SKM-1 treated with dmso at 0.1 percent for 144 hours (cell line): Measurements from ENCODE around the gene PPP2R5B.
"Not testable (repeated sequence)": the region's sequence is repeated elsewhere in the genome, so short reads cannot be mapped to it uniquely, and the experiment has no call there.

Experiments used
- DNase-seq: peaks from one replicate; lab custom pipeline; 2025; ENCODE audit not compliant: unreplicated experiment; lab: John Stamatoyannopoulos, UW

The PPP2R5B gene

DNA sequence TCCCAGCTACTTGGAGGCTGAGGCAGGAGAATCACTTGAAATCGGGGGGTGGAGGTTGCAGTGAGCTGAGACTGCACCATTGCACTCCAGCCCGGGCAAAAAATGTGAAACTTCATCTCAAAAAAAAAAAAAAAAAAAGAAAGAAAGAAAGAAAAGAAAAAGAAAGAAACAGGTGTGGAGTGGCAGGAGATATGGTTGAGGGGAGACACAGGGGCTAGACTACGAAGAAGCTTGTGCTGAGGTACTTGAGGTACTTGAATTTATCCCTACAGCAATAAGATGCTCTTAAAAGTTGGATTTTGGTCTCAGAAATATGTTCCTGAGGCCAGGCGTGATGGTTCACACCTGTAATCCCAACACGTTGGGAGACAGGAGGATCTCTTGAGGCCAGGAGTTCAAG, 49.6 kb downstream of the PPP2R5B start:
- no peak for DNase-seq

DNA sequence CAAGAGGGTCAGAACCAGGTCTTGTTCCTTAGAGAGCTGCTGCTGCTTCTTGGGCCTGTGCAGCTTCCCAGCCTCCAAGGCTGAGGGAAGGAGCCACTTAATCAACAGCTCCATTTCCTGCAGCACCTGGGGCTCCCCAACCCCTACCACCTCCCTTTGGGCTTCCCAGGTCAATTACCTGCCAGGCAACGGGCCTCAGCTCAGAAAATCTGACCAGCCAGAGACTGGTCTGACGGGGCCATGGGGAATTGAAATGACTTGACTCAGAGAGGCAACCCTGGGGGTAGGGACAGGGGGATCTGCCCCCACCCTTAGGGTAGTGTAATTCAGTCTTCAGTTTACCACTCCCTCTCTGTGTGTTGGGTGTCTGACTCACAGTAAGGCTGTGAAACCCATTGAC, 52.2 kb downstream of the PPP2R5B start:
- DNase-seq, result no peak

DNA sequence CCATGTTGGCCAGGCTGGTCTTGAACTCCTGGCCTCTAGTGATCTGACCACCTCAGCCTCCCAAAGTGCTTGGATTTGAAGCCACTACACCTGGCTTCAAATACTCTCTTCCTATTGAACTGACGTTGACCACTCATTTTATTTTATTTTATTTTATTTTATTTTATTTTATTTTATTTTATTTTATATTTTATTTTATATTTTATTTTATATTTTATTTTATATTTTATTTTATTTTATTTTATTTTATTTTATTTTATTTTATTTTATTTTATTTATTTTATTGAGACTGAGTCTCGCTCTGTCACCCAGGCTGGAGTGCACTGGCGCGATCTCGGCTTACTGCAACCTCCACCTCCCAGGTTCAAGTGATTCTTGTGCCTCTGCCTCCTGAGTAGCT, 58.9 kb downstream of the PPP2R5B start:
- DNase-seq, result not testable (repeated sequence)
